ENCODE data around the gene TUT1.

DNA sequence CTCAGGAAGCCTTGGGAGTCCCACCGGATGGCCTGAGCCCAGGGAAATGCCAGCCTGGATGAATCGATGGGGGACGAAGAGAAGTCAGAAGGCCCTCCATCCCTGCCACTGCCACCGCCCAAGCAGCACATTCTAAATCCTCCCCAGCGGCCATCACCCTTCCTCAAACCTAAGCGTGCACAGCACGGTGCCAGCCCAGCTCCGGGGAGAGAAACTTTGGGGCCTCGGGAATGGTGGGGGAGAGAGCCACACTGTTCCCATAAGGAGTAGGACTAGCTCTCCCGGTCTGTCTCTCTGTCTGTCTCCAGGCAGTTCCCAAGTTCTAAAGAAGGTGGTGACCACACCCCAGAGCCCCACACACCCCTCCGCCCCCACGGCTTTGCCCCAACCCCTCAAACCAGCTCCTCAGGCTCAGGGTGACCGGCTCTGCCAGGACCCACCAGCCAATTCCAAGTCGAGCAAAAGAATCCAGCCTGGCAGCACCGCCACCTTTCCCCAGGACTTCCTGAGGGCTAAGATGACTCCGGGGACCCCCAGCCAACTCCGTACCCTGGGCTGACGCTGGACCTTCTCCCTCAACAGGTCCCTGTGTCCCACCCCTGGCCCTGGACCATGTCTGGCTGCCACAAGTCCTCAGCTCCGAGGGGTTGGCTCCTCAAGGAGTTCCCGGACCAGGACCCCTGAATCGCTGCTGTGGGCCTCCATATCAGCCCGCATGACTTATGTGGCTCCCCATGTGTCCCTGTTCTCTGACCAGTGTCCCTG is 47.5 kb downstream of the TUT1 start:
- TF ChIP-seq CTCF (IDR thresholded peaks at IDR 0.05): no peak
- no peak for TF ChIP-seq POLR2AphosphoS5 (IDR thresholded peaks at IDR 0.05)

All from prostate gland (tissue), 2 donors.